Cardiac muscle cell (in vitro differentiated cells and primary cell): ENCODE measurements around the gene PRLR. TPM values are rescaled to one million over a fixed set of nuclear protein-coding genes. Genes with fewer than 3 reads are reported as not detected.

Experiments
- DNase-seq, 2 donors: peaks; one replicate each; pipeline versions ENCODE4 v3.0.0 to v3.0.0-alpha.2; 2010 to 2017; ENCODE audit warnings: low read depth in 1 of 2, low spot score in 1 of 2
- H3K27ac ChIP-seq: fragments of 200-600 bp; sonication (generic); 2 replicates; pipeline ENCODE4 v1.5.1; 2016
- H3K27me3 ChIP-seq: fragments of 200-600 bp; sonication (generic); 2 replicates; pipeline ENCODE4 v1.6.0; 2016; ENCODE audit warnings: control low read depth
- H3K36me3 ChIP-seq: fragments of 200-600 bp; sonication (generic); 2 replicates; pipeline ENCODE4 v1.5.1; 2016; ENCODE audit warnings: control low read depth
- H3K4me1 ChIP-seq: fragments of 200-600 bp; sonication (generic); 2 replicates; pipeline ENCODE4 v1.8.1; 2017; ENCODE audit warnings: low read depth, mild to moderate bottlenecking, mixed run types
- H3K4me3 ChIP-seq: fragments of 200-600 bp; sonication (generic); 2 replicates; pipeline ENCODE4 v1.5.1; 2016; ENCODE audit warnings: mild to moderate bottlenecking
- H3K9me3 ChIP-seq: fragments of 200-600 bp; sonication (generic); 2 replicates; pipeline ENCODE4 v1.5.1; 2017; ENCODE audit warnings: low read depth, mild to moderate bottlenecking, control low read depth
- CTCF ChIP-seq: IDR thresholded peaks from 2 replicates; pipeline ENCODE4 v1.5.1; 2012; ENCODE audit warnings: low read depth, mild to moderate bottlenecking, low read length
- polyA plus RNA-seq: library from polyadenylated mRNA; unstranded; fragments of >200 nt; fragmentation: Nextera tagmentation; extraction: Ambion mirVana; gene quantifications from 2 replicates; pipeline ENCODE4 v1.2.1, GENCODE V29; 2016
- total RNA-seq: library from RNA; depleted of rRNA; stranded (reverse); fragments of >200 nt; gene quantifications from 2 replicates; pipeline ENCODE4 v1.2.3, GENCODE V29; 2016

The PRLR gene
- total and polyA plus RNA-seq, 2 experiments from 2014 or later, result 0.06 TPM; not detected in 1

DNA sequence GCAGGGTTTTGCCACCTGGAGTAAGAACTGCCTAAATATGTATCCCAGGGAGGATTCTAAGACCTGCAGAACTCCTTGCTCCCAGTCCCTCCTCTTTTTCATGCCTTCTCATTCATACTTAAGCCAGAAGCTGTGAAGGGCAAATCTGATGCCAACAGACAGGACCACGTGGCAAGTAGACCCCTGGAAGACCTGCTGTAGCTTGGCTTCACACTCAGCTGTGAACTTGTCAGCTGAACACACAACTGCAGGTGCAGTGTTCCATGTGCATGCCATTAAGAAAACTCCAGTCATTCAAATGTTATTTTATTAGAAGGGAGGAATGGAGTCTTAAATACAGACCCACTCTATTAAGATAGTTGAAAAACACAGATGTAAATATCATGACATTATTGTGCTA is 103.3 kb downstream of the PRLR start:
- no peaks in the 10 kb centered on the region for H3K9me3 ChIP-seq
- H3K27me3 ChIP-seq, result no peaks in the 10 kb centered on the region
- no peak for DNase-seq
- H3K36me3 ChIP-seq, result no peaks in the 10 kb centered on the region
- no peak overlapping the region for H3K27ac ChIP-seq
- no peak for TF ChIP-seq CTCF
- H3K4me1 ChIP-seq, result peaks cover 8% of the 10 kb centered on the region
- H3K4me3 ChIP-seq, result no peak overlapping the region

- Histone ChIP-seq H3K4me3 (no peak overlapping the region), H3K27me3 (no peaks in the 10 kb centered on the region), H3K36me3 (no peaks in the 10 kb centered on the region), H3K4me1 (peaks cover 8% of the 10 kb centered on the region), H3K27ac (no peak overlapping the region), H3K9me3 (no peaks in the 10 kb centered on the region)
- DNase-seq, result no peak
- no peak for TF ChIP-seq CTCF
These were observed 104.5 kb downstream of the PRLR start for GRCh38 chr5:35125746-35126145.

- no peak for DNase-seq
- Histone ChIP-seq H3K36me3 (no peaks in the 10 kb centered on the region), H3K27ac (no peak overlapping the region), H3K9me3 (no peaks in the 10 kb centered on the region), H3K4me1 (peaks cover 8% of the 10 kb centered on the region), H3K27me3 (no peaks in the 10 kb centered on the region), H3K4me3 (no peak overlapping the region)
- TF ChIP-seq CTCF, result no peak
These were observed 105.4 kb downstream of the PRLR start for GRCh38 chr5:35124932-35125331.

GRCh38 chr5:35122819-35123218 is 107.5 kb downstream of the PRLR start:
- H3K9me3 ChIP-seq, result no peaks in the 10 kb centered on the region
- no peak for TF ChIP-seq CTCF
- no peak for DNase-seq

GRCh38 chr5:35120715-35121114 is 109.6 kb downstream of the PRLR start:
- DNase-seq, result peak in 1 of 2 donors; percentile 10
- Histone ChIP-seq H3K9me3 (no peaks in the 10 kb centered on the region), H3K4me1 (no peaks in the 10 kb centered on the region), H3K36me3 (no peaks in the 10 kb centered on the region), H3K27me3 (no peaks in the 10 kb centered on the region), H3K27ac (no peak overlapping the region), H3K4me3 (no peak overlapping the region)
- no peak for TF ChIP-seq CTCF

More at GRCh38 chr5:35122819-35123218, 107.5 kb downstream of the PRLR start:
- Histone ChIP-seq H3K4me3 (no peak overlapping the region), H3K36me3 (no peaks in the 10 kb centered on the region), H3K4me1 (no peaks in the 10 kb centered on the region), H3K27me3 (no peaks in the 10 kb centered on the region), H3K27ac (no peak overlapping the region)

GRCh38 chr5:35117967-35118366 is 112.3 kb downstream of the PRLR start:
- no peaks in the 10 kb centered on the region for H3K36me3 ChIP-seq
- H3K9me3 ChIP-seq, result no peaks in the 10 kb centered on the region
- H3K4me1 ChIP-seq, result no peaks in the 10 kb centered on the region
- no peak overlapping the region for H3K4me3 ChIP-seq
- no peak overlapping the region for H3K27ac ChIP-seq
- peak in 1 of 2 donors; percentile 77 for DNase-seq
- H3K27me3 ChIP-seq, result no peaks in the 10 kb centered on the region
- no peak for TF ChIP-seq CTCF
